ENCODE measurements around the gene RFX3.

Gene RFX3

DNA sequence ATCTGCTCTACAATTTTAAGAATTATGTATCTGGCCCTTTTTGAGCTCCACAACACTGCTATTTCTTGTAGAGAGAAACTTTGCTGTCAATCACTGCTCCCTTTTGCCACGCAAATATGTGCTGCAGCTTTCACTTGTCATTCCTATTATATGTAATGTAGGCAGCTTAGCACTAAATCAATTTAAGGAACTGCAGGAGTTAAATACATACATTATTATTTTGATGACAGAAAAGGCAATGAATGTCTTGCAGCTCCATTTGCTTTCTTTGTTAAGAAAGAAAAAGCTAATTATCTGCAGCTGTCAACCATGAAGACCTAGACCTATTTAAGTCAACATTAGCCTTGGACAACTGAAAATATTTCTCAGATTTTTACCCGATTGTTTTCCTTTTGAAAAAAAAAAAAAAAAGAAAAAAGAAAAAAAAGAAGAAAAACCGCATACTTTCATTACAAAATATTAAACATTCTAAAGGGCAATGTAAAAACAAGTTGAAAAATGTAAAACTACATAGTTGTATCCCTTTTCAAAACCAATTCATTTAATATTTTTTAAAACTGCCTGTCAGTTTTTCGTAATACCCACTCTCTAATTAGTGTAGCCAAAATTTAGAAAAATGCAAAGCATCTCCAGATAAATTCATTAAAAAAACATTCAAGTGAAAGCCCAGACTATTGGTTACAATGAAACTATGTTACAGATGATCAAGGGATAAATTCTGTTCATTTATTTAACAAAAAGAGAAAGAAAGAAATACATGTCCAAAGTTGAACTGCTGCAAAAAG is 57.2 kb downstream of the RFX3 start:
- Histone ChIP-seq H3K36me3 (no peaks in the 10 kb centered on the region), H3K4me3 (ENCODE audit: low read depth, low read length) (no peak overlapping the region), H3K4me1 (peaks cover 26% of the 10 kb centered on the region), H3K27me3 (no peaks in the 10 kb centered on the region), H3K9me3 (no peaks in the 10 kb centered on the region)
- DNase-seq: no peak
- TF ChIP-seq, protein P1, sequence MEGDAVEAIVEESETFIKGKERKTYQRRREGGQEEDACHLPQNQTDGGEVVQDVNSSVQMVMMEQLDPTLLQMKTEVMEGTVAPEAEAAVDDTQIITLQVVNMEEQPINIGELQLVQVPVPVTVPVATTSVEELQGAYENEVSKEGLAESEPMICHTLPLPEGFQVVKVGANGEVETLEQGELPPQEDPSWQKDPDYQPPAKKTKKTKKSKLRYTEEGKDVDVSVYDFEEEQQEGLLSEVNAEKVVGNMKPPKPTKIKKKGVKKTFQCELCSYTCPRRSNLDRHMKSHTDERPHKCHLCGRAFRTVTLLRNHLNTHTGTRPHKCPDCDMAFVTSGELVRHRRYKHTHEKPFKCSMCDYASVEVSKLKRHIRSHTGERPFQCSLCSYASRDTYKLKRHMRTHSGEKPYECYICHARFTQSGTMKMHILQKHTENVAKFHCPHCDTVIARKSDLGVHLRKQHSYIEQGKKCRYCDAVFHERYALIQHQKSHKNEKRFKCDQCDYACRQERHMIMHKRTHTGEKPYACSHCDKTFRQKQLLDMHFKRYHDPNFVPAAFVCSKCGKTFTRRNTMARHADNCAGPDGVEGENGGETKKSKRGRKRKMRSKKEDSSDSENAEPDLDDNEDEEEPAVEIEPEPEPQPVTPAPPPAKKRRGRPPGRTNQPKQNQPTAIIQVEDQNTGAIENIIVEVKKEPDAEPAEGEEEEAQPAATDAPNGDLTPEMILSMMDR (IDR thresholded peaks at IDR 0.05; ENCODE audit: low read depth, low read length): no peak

DNA sequence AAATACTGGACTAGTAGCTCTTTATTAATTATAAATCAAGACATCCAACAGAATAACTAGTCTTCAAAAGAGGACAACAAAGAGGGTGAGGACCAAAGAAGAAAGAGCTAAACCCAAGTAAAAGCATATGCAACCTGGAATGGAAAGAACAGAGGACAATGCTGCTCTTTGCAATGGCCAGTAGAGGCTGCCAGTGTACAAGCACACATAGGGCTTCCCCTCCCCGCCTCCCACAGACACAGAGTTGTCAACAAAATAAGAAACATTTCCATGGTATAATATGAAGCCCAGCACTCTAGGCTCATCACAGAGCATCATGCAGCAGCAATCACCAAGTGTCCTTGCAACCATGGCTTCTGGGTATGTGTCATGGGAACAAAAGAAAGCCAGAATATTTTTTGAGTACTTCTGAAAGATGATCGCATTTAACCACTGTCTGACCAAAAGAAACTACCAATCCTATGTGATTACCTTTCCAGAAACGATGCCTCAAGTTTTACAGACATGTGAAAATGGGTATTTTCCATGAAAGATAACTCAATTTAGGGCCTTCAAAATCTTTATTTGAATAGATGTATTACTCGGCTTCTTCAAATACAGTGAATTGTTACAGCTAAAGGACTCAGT is 58.1 kb downstream of the RFX3 start:
- DNase-seq: peak; percentile 73
- no peaks in the 10 kb centered on the region for H3K27me3 ChIP-seq
- H3K36me3 ChIP-seq: no peaks in the 10 kb centered on the region
- H3K4me1 ChIP-seq: peaks cover 16% of the 10 kb centered on the region
- H3K9me3 ChIP-seq: no peaks in the 10 kb centered on the region
- TF ChIP-seq, protein P1 (IDR thresholded peaks at IDR 0.05; ENCODE audit: low read depth, low read length): peak; percentile 100
- H3K4me3 ChIP-seq (ENCODE audit: low read depth, low read length): no peak overlapping the region

DNA sequence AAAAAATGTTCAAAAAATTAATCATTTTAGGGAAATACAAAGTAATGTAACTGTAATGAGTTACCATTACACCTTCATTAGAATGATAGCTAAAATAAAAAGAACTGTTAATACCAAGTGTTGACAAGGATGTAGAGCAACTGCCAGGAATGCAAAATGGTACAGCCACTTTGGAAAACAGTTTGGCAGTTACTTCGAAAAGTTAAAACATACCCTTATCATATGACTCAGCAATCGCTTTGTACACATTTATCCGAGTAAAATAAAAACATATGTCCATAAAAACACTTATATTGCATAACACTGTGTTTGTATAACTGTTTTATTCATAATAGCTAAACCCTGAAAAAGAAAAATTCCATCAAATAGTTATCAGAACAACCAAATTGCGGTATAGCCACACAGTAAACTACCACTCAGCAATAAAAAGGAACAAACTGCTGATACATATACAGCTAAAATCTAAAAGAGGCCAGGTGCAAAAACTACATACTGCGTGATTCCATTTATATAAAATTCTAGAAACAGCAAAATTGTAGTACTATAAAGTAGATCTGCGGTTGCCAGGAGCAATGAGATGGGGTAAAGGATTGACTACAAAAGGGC is 61.7 kb downstream of the RFX3 start:
- TF ChIP-seq, protein P1 (IDR thresholded peaks at IDR 0.05; ENCODE audit: low read depth, low read length): no peak
- Histone ChIP-seq H3K27me3 (no peaks in the 10 kb centered on the region), H3K4me3 (ENCODE audit: low read depth, low read length) (no peak overlapping the region), H3K4me1 (peaks cover 5% of the 10 kb centered on the region; the same call in 1 of the 2 replicates), H3K36me3 (no peaks in the 10 kb centered on the region; the same call in 1 of the 2 replicates), H3K9me3 (no peaks in the 10 kb centered on the region)
- DNase-seq: no peak

DNA sequence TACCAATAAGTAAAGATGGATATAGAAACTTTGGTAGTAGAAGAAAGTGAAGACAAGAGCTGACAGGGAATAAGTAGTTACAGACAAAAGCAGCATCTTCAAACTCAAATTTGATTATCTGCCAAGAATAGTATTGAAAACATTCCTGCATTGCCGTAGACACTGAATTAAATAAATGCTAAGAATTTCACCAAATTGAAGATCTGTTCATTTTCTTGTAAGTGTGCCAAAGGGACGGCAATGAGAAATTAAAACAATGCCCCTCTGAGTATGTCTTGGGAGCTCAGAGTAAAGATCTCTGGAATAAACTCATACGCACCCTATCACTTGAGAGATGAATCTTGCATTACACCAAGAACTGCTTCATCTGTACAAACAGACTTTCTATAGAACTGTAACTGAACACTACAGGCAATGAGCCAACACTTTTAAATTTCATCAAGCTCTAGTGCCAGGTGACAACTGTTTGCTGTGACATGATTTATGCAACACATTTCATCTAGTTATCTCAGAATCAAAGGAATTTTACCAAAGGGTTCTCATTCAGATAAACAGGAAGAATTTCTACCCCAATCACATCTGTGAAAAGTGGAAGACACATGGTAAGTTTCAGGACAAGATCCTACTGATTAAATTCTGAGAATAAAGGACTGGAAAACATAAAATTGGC is 66.9 kb downstream of the RFX3 start:
- no peak for DNase-seq
- Histone ChIP-seq H3K27me3 (no peaks in the 10 kb centered on the region), H3K9me3 (no peaks in the 10 kb centered on the region), H3K36me3 (no peaks in the 10 kb centered on the region; the same call in 1 of the 2 replicates), H3K4me1 (peaks cover 8% of the 10 kb centered on the region; the same call in 1 of the 2 replicates), H3K4me3 (ENCODE audit: low read depth, low read length) (no peak overlapping the region)
- TF ChIP-seq, protein P1 (IDR thresholded peaks at IDR 0.05; ENCODE audit: low read depth, low read length): no peak

DNA sequence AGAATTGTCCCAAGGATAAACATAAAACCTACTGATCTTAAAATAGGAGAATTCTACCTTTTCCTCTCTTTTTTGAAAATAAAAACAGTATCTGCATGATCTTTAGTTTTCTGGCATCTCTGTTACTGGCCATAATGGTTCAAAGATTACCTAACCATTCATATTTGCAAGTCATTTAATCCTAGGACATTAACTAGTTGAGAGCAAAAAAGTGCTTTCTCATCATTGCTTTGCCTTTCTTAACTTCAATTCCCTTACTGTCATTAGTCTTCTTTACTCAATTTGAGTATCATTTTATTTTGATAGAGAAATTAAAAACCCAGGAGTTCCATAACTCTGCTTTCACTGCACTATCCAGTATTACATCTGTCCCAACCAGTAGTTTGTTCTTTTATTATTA is 68.6 kb downstream of the RFX3 start:
- DNase-seq: no peak
- TF ChIP-seq, protein P1 (IDR thresholded peaks at IDR 0.05; ENCODE audit: low read depth, low read length): no peak

More for the DNA sequence above, 68.6 kb downstream of the RFX3 start:
- Histone ChIP-seq H3K9me3 (no peaks in the 10 kb centered on the region), H3K4me3 (ENCODE audit: low read depth, low read length) (no peak overlapping the region), H3K4me1 (peaks cover 8% of the 10 kb centered on the region; the same call in 1 of the 2 replicates), H3K36me3 (no peaks in the 10 kb centered on the region; the same call in 1 of the 2 replicates), H3K27me3 (no peaks in the 10 kb centered on the region)

All from BE2C (cell line).